Fibroblast of skin of scalp (primary cell): ENCODE results near the gene CHIT1.

Source experiments
- DNase-seq: peaks from one replicate; pipeline ENCODE4 v3.0.0-alpha.2; 2013

The CHIT1 gene

DNA sequence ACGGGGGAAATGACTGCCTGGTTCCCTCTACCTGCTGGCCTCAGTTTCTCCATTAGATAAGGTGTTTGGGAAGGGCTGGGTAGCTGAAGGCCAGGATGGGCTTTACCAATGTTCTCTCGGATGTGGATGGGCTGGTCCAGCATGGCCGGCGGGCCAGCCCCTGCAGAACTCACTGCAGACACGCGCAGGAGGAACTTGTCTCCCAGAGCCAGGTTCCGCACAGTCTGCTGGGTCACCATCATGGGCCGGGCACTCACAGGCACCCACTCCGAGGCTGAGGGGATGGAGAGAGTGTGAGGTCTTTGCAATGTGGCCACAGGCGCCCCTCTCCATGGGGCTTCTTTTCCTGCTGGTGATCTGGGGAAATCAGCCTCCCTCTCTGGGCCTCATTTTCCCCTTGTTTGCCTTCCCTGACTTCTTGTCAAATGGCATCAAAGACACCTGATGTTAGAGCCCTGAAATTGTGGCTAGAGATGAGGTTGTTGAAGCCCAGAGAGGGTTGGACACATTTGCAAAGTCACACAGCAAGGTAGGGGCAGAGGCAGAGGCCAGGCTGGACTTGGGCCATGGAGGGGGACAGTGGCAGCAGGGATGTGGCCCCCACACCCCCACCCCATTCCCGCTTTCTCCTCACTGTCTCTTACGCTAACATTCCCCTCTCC, 55.0 kb downstream of the CHIT1 start:
- DNase-seq: no peak

- no peak for DNase-seq
Measured at GRCh38 chr1:203173566-203173965, 55.9 kb downstream of the CHIT1 start.

GRCh38 chr1:203173011-203173555, 56.4 kb downstream of the CHIT1 start:
- no peak for DNase-seq

GRCh38 chr1:203172184-203173010, 57.1 kb downstream of the CHIT1 start:
- peak; percentile 44 for DNase-seq

DNA sequence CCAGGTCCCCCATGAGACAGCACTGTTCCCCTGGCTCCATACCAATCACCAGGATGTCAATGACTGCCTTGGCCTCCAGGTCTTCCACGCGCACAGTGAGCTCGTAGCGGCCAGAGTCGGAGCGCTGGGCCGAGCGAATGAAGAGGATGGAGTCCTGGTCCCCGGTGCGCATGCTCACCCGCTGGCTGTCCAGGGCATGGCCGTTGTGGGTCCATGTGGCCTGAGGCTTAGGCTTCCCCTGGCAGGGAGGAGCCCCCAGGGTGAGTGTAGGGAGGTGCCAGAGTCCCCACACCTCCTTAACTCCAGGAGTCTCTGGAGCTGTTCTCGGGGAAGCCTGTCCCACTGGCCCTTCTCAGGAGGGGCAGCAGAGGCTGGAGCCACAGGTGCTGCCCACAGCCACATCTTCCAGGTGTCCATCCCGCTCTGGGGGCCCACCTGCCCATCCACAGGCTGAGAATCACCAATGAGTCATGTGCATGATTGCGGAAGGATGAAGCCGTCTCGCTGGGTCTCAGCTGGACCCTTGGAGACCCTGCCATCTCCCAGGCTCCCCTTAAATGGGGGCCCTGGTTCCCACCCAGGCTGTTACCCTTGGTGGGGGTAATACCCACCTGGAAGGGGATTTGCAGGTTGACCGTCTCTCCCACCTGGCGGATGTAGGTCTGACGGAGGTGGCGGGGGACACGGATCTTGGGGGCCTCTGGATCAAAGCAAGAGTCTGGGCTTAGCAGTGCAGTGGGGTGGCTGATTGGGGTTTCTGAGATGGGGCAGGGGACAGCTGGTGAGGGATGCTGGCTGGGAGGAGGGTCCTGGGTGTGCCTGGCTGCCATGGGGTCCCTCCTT, 57.9 kb downstream of the CHIT1 start:
- DNase-seq: no peak

DNA sequence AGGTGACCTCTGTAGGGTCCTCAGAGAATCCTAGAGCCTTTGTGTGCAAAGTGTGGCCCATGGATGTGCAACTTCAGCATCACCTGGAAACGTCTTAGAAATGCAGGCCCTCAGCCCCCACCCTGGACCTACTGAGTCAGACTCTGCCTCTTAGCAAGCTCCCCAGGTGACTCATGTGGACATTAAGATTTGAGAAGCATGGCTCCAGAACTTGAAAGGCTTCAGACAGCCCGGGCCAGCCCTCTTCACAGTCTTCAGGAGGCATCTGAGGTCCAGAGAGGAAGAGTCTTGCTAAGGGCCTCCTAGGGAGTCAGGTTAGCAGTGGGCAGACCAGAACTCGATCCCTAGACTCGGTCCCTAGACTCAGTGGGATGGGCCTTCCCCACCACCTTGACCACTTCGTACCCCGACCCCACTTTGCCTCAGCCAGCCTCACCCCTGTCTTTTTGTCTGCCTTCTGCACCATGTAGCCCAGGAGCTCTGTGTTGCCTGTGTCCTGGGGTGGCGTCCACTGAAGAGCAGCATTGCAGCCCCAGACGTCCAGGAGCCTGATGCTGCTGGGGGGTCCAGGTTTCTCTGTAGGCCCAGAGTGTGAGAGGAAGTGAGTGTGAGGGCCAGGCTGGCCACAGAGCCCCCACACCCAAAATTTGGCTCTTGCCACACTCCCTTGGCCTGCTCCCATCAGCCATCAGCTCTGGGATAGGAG, 58.7 kb downstream of the CHIT1 start:
- no peak for DNase-seq

GRCh38 chr1:203169770-203170520, 59.5 kb downstream of the CHIT1 start:
- no peak for DNase-seq

GRCh38 chr1:203168991-203169390, 60.5 kb downstream of the CHIT1 start:
- DNase-seq: no peak

- no peak for DNase-seq
Measured at GRCh38 chr1:203168256-203168786, 61.2 kb downstream of the CHIT1 start.

- DNase-seq: no peak
Measured at GRCh38 chr1:203167913-203168200, 61.6 kb downstream of the CHIT1 start.

DNA sequence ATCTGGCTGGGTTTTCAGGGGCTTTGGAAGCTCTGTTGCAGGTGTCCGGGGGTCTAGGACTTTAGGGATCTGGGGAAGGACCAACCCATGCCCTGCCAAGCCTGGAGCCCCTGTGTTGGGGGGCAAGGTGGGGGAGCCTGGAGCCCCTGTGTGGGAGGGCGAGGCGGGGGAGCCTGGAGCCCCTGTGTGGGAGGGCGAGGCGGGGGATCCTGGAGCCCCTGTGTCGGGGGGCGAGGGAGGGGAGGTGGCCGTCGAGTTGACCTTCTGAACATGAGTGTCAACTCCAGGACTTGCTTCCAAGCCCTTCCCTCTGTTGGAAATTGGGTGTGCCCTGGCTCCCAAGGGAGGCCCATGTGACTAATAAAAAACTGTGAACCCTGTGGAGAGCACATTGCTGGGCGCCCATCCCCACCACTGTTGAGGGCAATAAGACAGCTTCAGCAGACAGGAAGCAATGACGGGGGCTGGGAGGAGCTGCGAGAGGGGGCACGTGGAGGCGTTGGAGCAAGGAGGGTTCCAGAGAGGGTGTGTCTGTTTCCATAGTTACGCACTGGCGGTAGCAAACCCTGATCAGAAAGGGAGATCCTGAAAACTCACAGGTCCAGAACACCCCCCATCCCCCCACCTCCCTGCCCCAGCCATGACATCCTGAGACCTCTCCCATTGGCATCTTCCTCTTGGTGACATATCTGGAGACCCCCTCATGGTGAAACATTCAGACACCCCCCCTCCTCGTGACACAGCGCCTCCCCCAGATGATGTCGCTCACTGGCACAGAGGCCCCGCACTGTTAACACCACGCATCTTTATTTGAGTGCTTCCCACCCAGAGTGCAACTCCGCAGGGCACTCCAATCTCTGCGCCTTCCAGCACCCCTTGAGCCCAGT, 62.2 kb downstream of the CHIT1 start:
- peak; percentile 20 for DNase-seq

- DNase-seq: no peak
Measured at GRCh38 chr1:203166192-203166940, 63.1 kb downstream of the CHIT1 start.
